Measurements from ENCODE around the gene MMP19.
A peak's percentile ranks its signal among the peaks of the same experiment; 100 is the strongest.
"Not testable (repeated sequence)": the region's sequence is repeated elsewhere in the genome, so short reads cannot be mapped to it uniquely, and the experiment has no call there.

The MMP19 gene

GRCh38 chr12:55844961-55845360, 2.2 kb upstream of the MMP19 start:
- no peak for DNase-seq (ENCODE audit: low spot score)

GRCh38 chr12:55843431-55843830, 695 bp upstream of the MMP19 start:
- DNase-seq (ENCODE audit: low spot score): no peak

- no peak for DNase-seq (ENCODE audit: low spot score)
Measured at GRCh38 chr12:55840581-55841351, 2.0 kb downstream of the MMP19 start.

DNA sequence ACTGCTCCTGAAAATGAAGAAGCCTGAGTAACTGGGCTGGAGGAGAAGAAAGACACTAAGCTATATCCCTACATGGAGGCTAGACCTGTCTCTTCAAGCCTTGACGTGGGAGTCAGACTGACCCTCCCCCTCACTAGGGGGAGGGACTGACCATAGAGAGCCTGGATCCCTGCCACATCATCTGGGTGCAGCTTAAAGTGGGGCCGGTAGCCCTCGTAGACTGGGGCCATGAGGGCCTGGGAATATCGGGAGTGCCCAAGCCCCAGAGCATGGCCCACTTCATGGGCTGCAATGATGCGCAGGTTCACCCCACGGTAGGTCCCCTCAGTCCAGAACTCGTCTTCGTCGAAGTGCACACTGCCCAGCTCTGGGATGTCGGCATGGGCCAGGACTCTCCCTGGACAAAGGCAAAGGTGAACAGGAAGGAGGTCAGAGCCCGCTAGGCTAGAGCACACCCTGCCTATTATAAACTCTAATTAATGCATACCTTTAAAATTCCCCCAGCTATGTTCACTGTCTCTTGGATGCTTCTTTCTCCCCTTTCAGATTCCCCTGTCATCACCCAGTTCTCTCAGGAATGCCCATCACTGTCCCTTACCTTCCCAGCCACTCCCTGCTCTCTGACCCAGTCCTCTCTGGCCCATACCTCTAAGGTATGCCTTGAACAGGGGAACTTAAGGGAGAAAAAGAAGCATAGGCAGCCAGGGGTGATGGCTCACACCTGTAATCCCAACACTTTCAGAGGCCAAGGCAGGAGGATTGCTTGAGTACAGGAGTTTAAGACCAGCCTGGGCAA, 3.2 kb downstream of the MMP19 start:
- DNase-seq (ENCODE audit: low spot score): no peak

GRCh38 chr12:55838361-55838760, 4.4 kb downstream of the MMP19 start:
- no peak for DNase-seq (ENCODE audit: low spot score)

- DNase-seq (ENCODE audit: low spot score): not testable (repeated sequence)
Measured at GRCh38 chr12:55834400-55834799, 8.3 kb downstream of the MMP19 start.

GRCh38 chr12:55833056-55833455, 9.7 kb downstream of the MMP19 start:
- no peak for DNase-seq (ENCODE audit: low spot score)

DNA sequence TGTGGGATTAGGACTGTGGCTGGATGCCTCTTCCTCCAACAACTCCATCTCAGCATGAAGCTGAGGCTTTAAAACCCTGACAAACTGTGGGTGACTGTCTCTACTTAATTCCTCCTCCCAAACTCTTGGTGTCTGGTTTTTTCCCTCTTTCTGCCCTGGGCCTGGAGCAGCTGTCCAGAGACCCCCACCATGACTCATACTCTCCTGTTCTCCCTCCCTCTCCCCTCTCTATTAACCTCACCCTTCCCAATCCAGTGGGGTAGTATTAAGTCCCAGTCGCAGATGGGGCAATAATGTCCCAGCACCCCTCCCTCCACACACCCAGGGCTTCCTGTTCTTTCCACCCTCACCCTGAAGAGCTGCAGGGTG, 11.3 kb downstream of the MMP19 start:
- DNase-seq (ENCODE audit: low spot score): no peak

DNA sequence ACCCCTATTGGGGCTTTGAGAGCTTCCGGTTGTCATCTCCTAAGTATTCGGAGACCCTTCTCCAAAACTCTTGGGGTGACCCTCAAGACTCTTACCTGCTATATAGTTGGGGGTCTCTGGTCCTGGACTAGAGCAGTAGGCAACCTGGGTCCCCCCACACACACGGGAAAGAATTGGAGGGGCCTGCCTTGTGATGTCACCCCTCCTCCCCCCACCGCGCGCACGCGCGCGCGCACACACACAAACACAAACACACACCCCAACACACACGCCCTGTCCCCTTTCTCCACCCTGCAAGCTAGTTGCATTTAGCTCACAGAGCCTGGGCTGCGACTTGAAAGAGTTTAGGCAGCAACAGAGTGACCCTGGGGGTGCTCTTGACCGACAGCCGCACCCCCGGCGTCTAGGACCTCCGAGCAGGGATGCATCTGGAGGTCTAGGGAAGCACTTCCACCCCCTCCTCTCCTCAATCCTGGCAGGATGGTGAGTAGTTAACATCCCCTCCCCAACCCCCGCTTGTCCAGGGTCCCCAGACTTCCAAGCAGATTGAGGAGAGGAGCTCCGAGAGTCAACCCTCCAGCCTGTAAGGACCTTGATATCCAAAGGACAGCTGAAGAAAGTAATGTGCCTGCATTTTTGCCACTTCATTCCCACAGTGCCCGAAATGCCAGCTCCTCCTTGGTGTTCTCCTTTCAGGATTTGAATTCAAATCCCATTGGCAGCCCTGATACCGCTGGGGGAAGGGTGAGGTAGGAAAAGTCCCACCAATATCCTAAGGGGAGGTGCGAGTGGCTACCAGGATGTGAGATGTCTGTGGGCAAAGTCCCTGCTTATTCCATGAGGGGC, 11.9 kb downstream of the MMP19 start:
- DNase-seq (ENCODE audit: low spot score): peak; percentile 39

- no peak for DNase-seq (ENCODE audit: low spot score)
Measured at GRCh38 chr12:55829967-55830600, 12.7 kb downstream of the MMP19 start.

- no peak for DNase-seq (ENCODE audit: low spot score)
Measured at GRCh38 chr12:55828357-55828756, 14.4 kb downstream of the MMP19 start.

- DNase-seq (ENCODE audit: low spot score): no peak
Measured at GRCh38 chr12:55827806-55828205, 14.9 kb downstream of the MMP19 start.

DNA sequence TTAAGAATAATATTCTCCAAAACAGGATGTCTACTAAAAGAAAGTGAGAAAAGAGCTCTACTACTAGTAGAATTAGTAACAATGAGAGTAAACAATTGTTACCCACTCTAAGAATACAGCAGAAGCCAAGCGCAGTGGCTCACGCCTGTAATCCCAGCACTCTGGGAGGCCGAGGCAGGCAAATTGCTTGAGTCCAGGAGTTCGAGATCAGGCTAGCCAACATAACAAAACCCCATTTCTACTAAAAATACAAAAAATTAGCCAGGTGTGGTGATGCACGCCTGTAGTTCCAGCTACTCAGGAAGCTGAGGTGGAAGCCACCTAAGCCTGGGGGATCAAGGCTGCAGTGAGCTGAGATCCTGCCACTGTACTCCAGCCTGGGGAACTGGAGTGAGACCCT, 18.0 kb downstream of the MMP19 start:
- no peak for DNase-seq (ENCODE audit: low spot score)

DNA sequence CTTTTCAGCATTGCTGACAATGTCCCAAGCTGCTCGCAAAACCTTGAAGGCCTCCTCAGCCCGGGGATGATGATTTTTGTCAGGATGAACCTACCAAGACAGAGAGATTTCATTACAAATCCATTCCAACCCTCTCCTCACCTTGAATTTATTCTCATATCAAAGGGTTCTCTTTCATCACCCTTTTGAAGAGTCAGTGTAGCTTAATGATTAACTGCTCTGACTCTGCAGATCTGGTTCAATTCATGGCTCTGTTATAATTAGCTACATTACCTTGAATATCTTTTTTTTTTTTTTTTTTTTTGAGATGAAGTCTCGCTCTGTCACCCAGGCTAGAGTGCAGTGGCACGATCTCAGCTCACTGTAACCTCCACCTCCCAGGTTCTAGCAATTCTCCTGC, 19.3 kb downstream of the MMP19 start:
- DNase-seq (ENCODE audit: low spot score): no peak

GRCh38 chr12:55822228-55822627, 20.5 kb downstream of the MMP19 start:
- no peak for DNase-seq (ENCODE audit: low spot score)

- DNase-seq (ENCODE audit: low spot score): no peak
Measured at GRCh38 chr12:55820679-55821078, 22.1 kb downstream of the MMP19 start.

GRCh38 chr12:55818886-55819285, 23.9 kb downstream of the MMP19 start:
- DNase-seq (ENCODE audit: low spot score): no peak

DNA sequence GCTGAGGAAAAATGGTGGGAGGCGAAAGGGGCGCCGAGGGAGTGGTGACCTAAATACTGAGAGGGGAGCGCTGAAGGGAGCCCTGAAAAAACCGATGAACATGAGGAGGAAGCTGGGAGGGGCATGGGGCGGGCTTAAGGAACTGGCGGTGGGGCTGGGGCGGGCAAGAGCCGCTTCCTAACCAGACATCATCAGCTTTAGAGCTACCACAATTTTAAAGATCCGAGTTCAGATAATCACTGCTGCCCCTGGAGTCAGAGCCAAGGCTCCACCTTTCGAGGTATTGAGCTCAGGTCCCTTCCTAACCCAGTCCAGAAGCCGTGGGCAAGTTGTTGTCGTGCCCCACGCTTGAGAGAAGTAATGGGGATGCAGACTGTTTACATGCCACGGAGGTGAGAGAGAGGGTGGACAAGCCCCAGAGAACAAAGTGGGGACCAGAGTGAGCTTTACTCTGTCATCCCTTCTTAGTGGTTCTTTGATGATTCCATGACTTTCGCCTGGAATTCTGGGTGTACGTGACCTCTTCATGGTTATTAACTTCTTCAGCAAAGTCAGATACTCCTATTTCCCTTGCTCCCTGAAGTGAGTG, 24.5 kb downstream of the MMP19 start:
- no peak for DNase-seq (ENCODE audit: low spot score)

DNA sequence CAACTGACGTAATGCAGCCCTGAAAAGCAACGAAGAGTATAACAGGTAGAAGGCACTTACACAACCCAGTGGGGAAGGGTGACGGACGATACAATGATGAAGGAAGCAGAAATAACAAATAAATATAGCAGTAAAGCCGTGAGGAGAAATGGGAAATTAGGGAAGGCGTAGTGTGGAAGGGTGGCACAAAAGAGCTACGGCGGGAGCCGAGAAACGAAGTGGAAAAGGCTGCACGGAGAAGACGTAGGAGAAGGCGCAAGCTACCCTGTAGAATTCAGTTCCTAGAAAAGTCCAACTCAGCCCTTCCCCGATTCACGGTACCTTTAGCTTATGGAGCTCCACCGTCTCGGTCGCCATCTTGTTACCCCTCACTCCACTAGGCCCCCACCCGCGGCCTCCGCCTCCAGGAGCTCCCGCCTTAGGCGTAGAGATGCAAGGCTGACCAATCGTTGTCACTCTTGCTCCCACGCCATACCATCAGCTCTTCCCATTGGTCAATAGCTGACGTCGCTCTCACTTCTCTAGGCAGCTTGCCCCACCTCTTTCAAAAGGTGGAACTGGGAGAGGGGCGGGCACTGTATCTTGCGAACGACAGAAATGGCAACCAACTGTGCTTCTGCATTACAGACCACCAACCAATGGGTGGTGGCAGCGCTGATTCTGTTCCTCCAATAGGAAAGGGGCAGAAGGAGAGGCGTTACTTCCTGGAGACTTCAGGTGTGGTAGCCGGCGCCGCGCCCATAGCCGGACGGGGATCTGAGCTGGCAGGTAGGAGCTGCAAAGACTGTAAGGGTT, 25.2 kb downstream of the MMP19 start, which contains the start of the genes ORMDL2 and SARNP:
Gene ORMDL2, plus strand, starts transcription at position 697 of the 795 bp plus-strand sequence. CDS start 959 bp downstream, outside the sequence.
Gene SARNP, minus strand, starts transcription at position 380 of the 795 bp plus-strand sequence. Its CDS starts 23 bp downstream, at position 357.
- DNase-seq (ENCODE audit: low spot score): peak; percentile 100

DNA sequence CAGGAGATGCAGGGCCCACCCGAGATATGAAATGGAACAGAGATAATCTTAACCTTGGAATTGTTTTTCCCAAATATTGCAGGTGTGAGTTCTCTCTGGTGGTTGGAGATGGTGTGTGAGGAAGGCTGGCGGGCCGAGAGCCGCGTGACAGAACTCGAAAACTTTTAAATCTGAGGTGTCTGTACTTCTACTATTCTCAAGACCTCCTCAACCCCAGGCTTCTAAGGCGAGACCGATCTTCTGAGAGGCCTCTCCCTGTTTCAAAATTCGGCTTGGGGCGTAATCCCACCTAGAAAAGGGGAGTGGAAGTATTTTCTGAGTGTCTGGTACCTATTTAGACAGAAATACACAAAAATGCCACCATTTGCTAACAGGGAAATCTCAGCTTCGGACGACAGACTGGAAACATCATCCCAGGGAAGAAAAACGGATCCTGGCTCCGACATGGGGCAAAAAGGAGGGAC, 25.8 kb downstream of the MMP19 start:
- no peak for DNase-seq (ENCODE audit: low spot score)
